Osteoblast (primary cell): Measurements from ENCODE around the gene OR2S2. TPM values are rescaled to one million over a fixed set of nuclear protein-coding genes. Genes with fewer than 3 reads are reported as not detected.
A peak's percentile ranks its signal among the peaks of the same experiment; 100 is the strongest.

ENCODE experiments used
- DNase-seq: peaks from one replicate; pipeline ENCODE4 v3.0.0; 2011; ENCODE audit warnings: low spot score, mixed read lengths; ENCODE audit not compliant: insufficient read length; ENCODE audit errors: missing footprints
- H2AFZ ChIP-seq: 2 replicates; pipeline ENCODE4 v1.6.0; 2011; ENCODE audit warnings: mild to moderate bottlenecking, low read length
- H3K27ac ChIP-seq: 2 replicates; pipeline ENCODE4 v1.5.1; 2011; ENCODE audit warnings: mild to moderate bottlenecking, low read depth, low read length, moderate library complexity
- H3K27me3 ChIP-seq: 2 replicates; pipeline ENCODE4 v1.6.0; 2012; ENCODE audit warnings: mild to moderate bottlenecking, control low read depth, inconsistent platforms, low read length, moderate library complexity; ENCODE audit not compliant: insufficient read depth
- H3K36me3 ChIP-seq: 2 replicates; pipeline ENCODE4 v1.5.1; 2011; ENCODE audit warnings: mild to moderate bottlenecking, low read length, control low read depth, moderate library complexity; ENCODE audit not compliant: insufficient read depth
- H3K4me1 ChIP-seq: 2 replicates; pipeline ENCODE4 v1.5.1; 2011; ENCODE audit warnings: mild to moderate bottlenecking, low read length, control low read depth, moderate library complexity; ENCODE audit not compliant: insufficient read depth
- H3K4me2 ChIP-seq: 2 replicates; pipeline ENCODE4 v1.6.0; 2011; ENCODE audit warnings: mild to moderate bottlenecking, low read length; ENCODE audit not compliant: insufficient read depth
- H3K4me3 ChIP-seq: fragments of 200-600 bp; sonication (generic); 3 replicates; pipeline ENCODE4 v1.5.1; 2012; ENCODE audit warnings: mild to moderate bottlenecking, low read length, inconsistent platforms; ENCODE audit not compliant: insufficient read depth
- H3K79me2 ChIP-seq: 2 replicates; pipeline ENCODE4 v1.6.0; 2012; ENCODE audit warnings: mild to moderate bottlenecking, low read length, control low read depth, inconsistent platforms; ENCODE audit not compliant: insufficient read depth
- H3K9me3 ChIP-seq: 2 replicates; pipeline ENCODE4 v1.5.1; 2011; ENCODE audit warnings: low read depth, low read length, control low read depth
- H4K20me1 ChIP-seq: 2 replicates; pipeline ENCODE4 v1.6.0; 2012; ENCODE audit warnings: mild to moderate bottlenecking, low read length, control low read depth; ENCODE audit not compliant: insufficient read depth
- CTCF ChIP-seq: IDR thresholded peaks from 2 replicates; pipeline ENCODE4 v1.5.1; 2011; ENCODE audit warnings: mild to moderate bottlenecking, low read depth, low read length, moderate library complexity; ENCODE audit errors: extremely low read depth
- total RNA-seq: library from RNA; depleted of rRNA; stranded (reverse); fragments of >200 nt; gene quantifications from 2 replicates; pipeline ENCODE4 v1.2.3, GENCODE V29; 2012

The OR2S2 gene
- total RNA-seq, 1 donor = under 0.01 TPM

GRCh38 chr9:35942286-35942685 lies 15.7 kb downstream of the OR2S2 start:
- Histone ChIP-seq H3K9me3 (no peaks in the 10 kb centered on the region), H4K20me1 (no peaks in the 10 kb centered on the region), H2AFZ (no peak overlapping the region), H3K27me3 (no peaks in the 10 kb centered on the region), H3K27ac (no peak overlapping the region), H3K4me1 (peaks cover 10% of the 10 kb centered on the region), H3K79me2 (no peaks in the 10 kb centered on the region), H3K4me3 (no peak overlapping the region), H3K36me3 (no peaks in the 10 kb centered on the region), H3K4me2 (no peak overlapping the region)
- no peak for DNase-seq
- no peak for TF ChIP-seq CTCF

- no peak for DNase-seq
- no peak for TF ChIP-seq CTCF
- peaks cover 24% of the 10 kb centered on the region for H3K4me1 ChIP-seq
- no peaks in the 10 kb centered on the region for H3K9me3 ChIP-seq
- no peak overlapping the region for H3K27ac ChIP-seq
- H3K79me2 ChIP-seq = no peaks in the 10 kb centered on the region
- no peaks in the 10 kb centered on the region for H3K36me3 ChIP-seq
- H2AFZ ChIP-seq = peak overlapping the region; percentile 72
- H3K4me2 ChIP-seq = no peak overlapping the region
- no peak overlapping the region for H3K4me3 ChIP-seq
- H4K20me1 ChIP-seq = no peaks in the 10 kb centered on the region
- H3K27me3 ChIP-seq = no peaks in the 10 kb centered on the region
These were observed 17.2 kb downstream of the OR2S2 start for GRCh38 chr9:35940458-35941407.

- Histone ChIP-seq H3K36me3 (no peaks in the 10 kb centered on the region), H3K27me3 (no peaks in the 10 kb centered on the region), H3K4me2 (no peak overlapping the region), H3K4me1 (peaks cover 28% of the 10 kb centered on the region), H3K4me3 (no peak overlapping the region), H2AFZ (peak overlapping the region; percentile 31), H3K27ac (no peak overlapping the region), H3K9me3 (no peaks in the 10 kb centered on the region), H4K20me1 (no peaks in the 10 kb centered on the region), H3K79me2 (no peaks in the 10 kb centered on the region)
- no peak for TF ChIP-seq CTCF
- DNase-seq = no peak
These were observed 18.2 kb downstream of the OR2S2 start for GRCh38 chr9:35939679-35940250.
